SK-N-SH (cell line): ENCODE data around the gene MREG. TPM values are rescaled to one million over a fixed set of nuclear protein-coding genes. Genes with fewer than 3 reads are reported as not detected.

Source experiments
- CTCF ChIA-PET: fragments of 300-600, 350-600 bp; formaldehyde crosslinking; extraction: SDS; loops from one replicate; lab custom pipeline; 2021; lab: Yijun Ruan, JAX
- POLR2A ChIA-PET: fragments of 350-600 bp; sonication (Branson Sonifier 250); formaldehyde crosslinking; extraction: SDS; loops from one replicate; lab custom pipeline; 2020; ENCODE audit warnings: antibody characterized with exemption, inconsistent platforms; lab: Yijun Ruan, JAX
- DNase-seq: peaks from one replicate; pipeline ENCODE4 v3.0.0; 2012
- H2AFZ ChIP-seq: fragments of 200-600 bp; sonication (generic); 2 replicates; pipeline ENCODE4 v1.8.1; 2016; ENCODE audit warnings: antibody characterized with exemption, mild to moderate bottlenecking, low read depth
- H3F3A ChIP-seq: fragments of 200-600 bp; sonication (generic); replicated peaks from 2 replicates; pipeline ENCODE3; 2016; ENCODE audit warnings: antibody characterized with exemption, mild to moderate bottlenecking; ENCODE audit not compliant: insufficient read depth
- H3K27ac ChIP-seq, 2 experiments: fragments of 200-500 bp in 1 of 2; fragments of 200-600 bp in 1 of 2; sonication (Bioruptor generic) in 1 of 2; sonication (generic), shearing (Covaris generic) in 1 of 2; 2 replicates each; pipeline versions ENCODE4 v1.5.1 to v1.6.1; 2014 to 2016; ENCODE audit warnings: low read depth in 2 of 2, inconsistent platforms in 1 of 2, low read length in 1 of 2, mild to moderate bottlenecking in 1 of 2, mixed read lengths in 1 of 2
- H3K27me3 ChIP-seq: fragments of 200-600 bp; sonication (generic), shearing (Covaris generic); 2 replicates; pipeline ENCODE4 v1.6.1; 2016; ENCODE audit warnings: mixed run types; ENCODE audit not compliant: insufficient read depth
- H3K36me3 ChIP-seq, 2 experiments: fragments of 200-500 bp in 1 of 2; fragments of 200-600 bp in 1 of 2; sonication (Bioruptor generic) in 1 of 2; sonication (generic) in 1 of 2; replicated peaks in 1 of 2; 2 replicates each; pipeline versions ENCODE3 to v1.5.1; 2014 to 2016; ENCODE audit warnings: low read length in 1 of 2, mild to moderate bottlenecking in 1 of 2; ENCODE audit not compliant: insufficient read depth in 2 of 2, control insufficient read depth in 1 of 2
- H3K4me1 ChIP-seq, 2 experiments: fragments of 200-500 bp in 1 of 2; fragments of 200-600 bp in 1 of 2; sonication (Bioruptor generic) in 1 of 2; sonication (generic), shearing (Covaris generic) in 1 of 2; 2 replicates each; pipeline versions ENCODE4 v1.5.1 to v1.6.1; 2014 to 2016; ENCODE audit warnings: low read depth in 1 of 2, low read length in 1 of 2, mixed run types in 1 of 2; ENCODE audit not compliant: insufficient read depth in 2 of 2, control insufficient read depth in 1 of 2
- H3K4me2 ChIP-seq: fragments of 200-600 bp; sonication (generic), shearing (Covaris generic); 2 replicates; pipeline ENCODE4 v1.6.1; 2017; ENCODE audit warnings: mixed run types
- H3K4me3 ChIP-seq, 2 experiments: fragments of 200-500 bp in 1 of 2; fragments of 200-600 bp in 1 of 2; sonication (Bioruptor generic) in 1 of 2; sonication (generic), shearing (Covaris generic) in 1 of 2; 2 replicates each; pipeline versions ENCODE4 v1.5.1 to v1.8.1; 2014 to 2016; ENCODE audit warnings: low read depth in 2 of 2, inconsistent platforms in 1 of 2, low read length in 1 of 2, mild to moderate bottlenecking in 1 of 2, mixed read lengths in 1 of 2, moderate library complexity in 1 of 2
- H3K79me2 ChIP-seq: fragments of 200-600 bp; sonication (generic); 2 replicates; pipeline ENCODE4 v1.8.1; 2017; ENCODE audit warnings: mild to moderate bottlenecking; ENCODE audit not compliant: insufficient read depth
- H3K9ac ChIP-seq: fragments of 200-600 bp; sonication (generic); 2 replicates; pipeline ENCODE4 v1.6.1; 2017; ENCODE audit warnings: mixed run types
- H3K9me2 ChIP-seq: fragments of 200-600 bp; sonication (generic); 2 replicates; pipeline ENCODE4 v1.6.1; 2017; ENCODE audit warnings: mixed run types
- H3K9me3 ChIP-seq: fragments of 200-600 bp; sonication (generic); 2 replicates; pipeline ENCODE4 v1.6.1; 2017; ENCODE audit warnings: mixed run types, mild to moderate bottlenecking, moderate library complexity
- H4K20me1 ChIP-seq: fragments of 200-600 bp; sonication (generic); 2 replicates; pipeline ENCODE4 v1.6.1; 2017; ENCODE audit warnings: mild to moderate bottlenecking, mixed run types; ENCODE audit not compliant: insufficient read depth
- CTCF ChIP-seq: fragments of 200-600 bp; sonication (generic); IDR thresholded peaks from 2 replicates; pipeline ENCODE4 v1.6.1; 2017; ENCODE audit warnings: antibody characterized with exemption, mild to moderate bottlenecking, moderate library complexity
- ELF1 ChIP-seq: IDR thresholded peaks from 2 replicates; pipeline ENCODE4 v1.4.0; 2012
- EP300 ChIP-seq, 2 experiments: IDR thresholded peaks; 2 replicates each; pipeline versions ENCODE4 v1.4.0 to v1.6.1; 2012; ENCODE audit warnings: borderline replicate concordance in 1 of 2, low read depth in 1 of 2, low read length in 1 of 2
- EZH2phosphoT487 ChIP-seq: fragments of 200-600 bp; sonication (generic); IDR thresholded peaks from 2 replicates; pipeline ENCODE4 v1.6.1; 2017; ENCODE audit warnings: low read depth, mixed run types, mild to moderate bottlenecking, antibody characterized with exemption, moderate library complexity, borderline replicate concordance
- FOSL2 ChIP-seq: IDR thresholded peaks from 2 replicates; pipeline ENCODE4 v1.4.0; 2012; ENCODE audit warnings: low read depth, mild to moderate bottlenecking, moderate library complexity, borderline replicate concordance
- FOXJ3 ChIP-seq: sonication (generic); formaldehyde crosslinking; IDR thresholded peaks from 2 replicates; pipeline ENCODE4 v1.5.1; 2020; ENCODE audit warnings: mild to moderate bottlenecking, missing genetic modification reagents
- FOXM1 ChIP-seq: IDR thresholded peaks from 2 replicates; pipeline ENCODE4 v1.4.0; 2012; ENCODE audit warnings: low read depth, mild to moderate bottlenecking
- GABPA ChIP-seq: IDR thresholded peaks from 2 replicates; pipeline ENCODE4 v1.4.0; 2012; ENCODE audit warnings: low read depth, mild to moderate bottlenecking
- MAX ChIP-seq: IDR thresholded peaks from 2 replicates; pipeline ENCODE4 v1.4.0; 2012; ENCODE audit warnings: low read depth
- MXI1 ChIP-seq: IDR thresholded peaks from 2 replicates; pipeline ENCODE4 v1.6.1; 2012; ENCODE audit warnings: mild to moderate bottlenecking, low read depth, low read length, improper control_type of control experiment
- NFIC ChIP-seq: IDR thresholded peaks from 2 replicates; pipeline ENCODE4 v1.4.0; 2012; ENCODE audit warnings: borderline replicate concordance
- POLR2AphosphoS5 ChIP-seq: IDR thresholded peaks from 2 replicates; pipeline ENCODE4 v1.6.1; 2012; ENCODE audit warnings: low read depth, low read length
- RCOR1 ChIP-seq: fragments of 150-350 bp; IDR thresholded peaks from 2 replicates; pipeline ENCODE4 v1.6.1; 2017; ENCODE audit warnings: antibody characterized with exemption, low read length
- SMC3 ChIP-seq: IDR thresholded peaks from 2 replicates; pipeline ENCODE4 v1.6.1; 2012; ENCODE audit warnings: low read depth, low read length, improper control_type of control experiment
- TCF12 ChIP-seq: IDR thresholded peaks from 2 replicates; pipeline ENCODE4 v1.4.0; 2012
- TEAD4 ChIP-seq: IDR thresholded peaks from 2 replicates; pipeline ENCODE4 v1.4.0; 2012; ENCODE audit warnings: mild to moderate bottlenecking, borderline replicate concordance; ENCODE audit not compliant: insufficient read depth
- YY1 ChIP-seq: IDR thresholded peaks from 2 replicates; pipeline ENCODE4 v1.4.0; 2012; ENCODE audit warnings: low read depth, mild to moderate bottlenecking
- WGBS: methylation state at CpG from one replicate; pipeline ENCODE4 v1.1.6; 2017; ENCODE audit warnings: low lambda C conversion rate; 5-methylcytosine and 5-hydroxymethylcytosine counted together
- polyA plus RNA-seq, 3 experiments: library from polyadenylated mRNA; depleted of rRNA; stranded (reverse); fragments of >200 nt; gene quantifications; 2 replicates each; pipeline ENCODE4 v1.2.3, GENCODE V29; 2012

MREG gene
- polyA plus RNA-seq, 1 of the 3 experiments (the other 2 are of a cell fraction) = 2.5 TPM

GRCh38 chr2:215965532-215966165 lies 47.7 kb downstream of the MREG start:
- Histone ChIP-seq H3K9me2 (no peaks in the 10 kb centered on the region), H4K20me1 (no peaks in the 10 kb centered on the region), H3K4me1 (peaks cover 0 to 10% of the 10 kb centered on the region in 2 experiments; a peak in 3 of 4 replicates), H3K27ac (no peak overlapping the region), H3K79me2 (no peaks in the 10 kb centered on the region), H2AFZ (no peak overlapping the region), H3K36me3 (no peaks in the 10 kb centered on the region), H3K4me3 (no peak overlapping the region), H3F3A (no peaks in the 10 kb centered on the region), H3K27me3 (no peaks in the 10 kb centered on the region), H3K9ac (no peak overlapping the region), H3K9me3 (no peaks in the 10 kb centered on the region), H3K4me2 (no peak overlapping the region)
- no peak for DNase-seq
- CTCF ChIA-PET = interaction anchor here (0.6 to 1.5 kb wide), 7 partner anchors 15 to 1662 kb away, joined by 3 to 4 read pairs (median 3); partner anchors contain the start of gene MREG
- TF ChIP-seq EP300 (IDR thresholded peaks at IDR 0.05; ENCODE audit: borderline replicate concordance in 1 of 2, low read depth in 1 of 2, low read length in 1 of 2) (no peak), YY1 (no peak), NFIC (no peak), ELF1 (no peak), FOSL2 (no peak), EZH2phosphoT487 (no peak), TEAD4 (no peak), FOXM1 (no peak), MAX (no peak), SMC3 (no peak), GABPA (no peak), TCF12 (no peak), RCOR1 (no peak), POLR2AphosphoS5 (no peak), MXI1 (no peak), CTCF (no peak)
- WGBS = 85% methylated on average over 1 of the region's 1 CpG
- POLR2A ChIA-PET = no interaction called here

- no peaks in the 10 kb centered on the region for H3F3A ChIP-seq
- H3K9ac ChIP-seq = no peak overlapping the region
- H3K9me2 ChIP-seq = no peaks in the 10 kb centered on the region
- no peak overlapping the region for H3K4me3 ChIP-seq
- H3K4me2 ChIP-seq = no peak overlapping the region
- TF ChIP-seq POLR2AphosphoS5 (no peak), FOXJ3 (no peak), FOXM1 (no peak)
- H3K79me2 ChIP-seq = no peaks in the 10 kb centered on the region
- H2AFZ ChIP-seq = no peak overlapping the region
- H4K20me1 ChIP-seq = no peaks in the 10 kb centered on the region
- H3K36me3 ChIP-seq = no peaks in the 10 kb centered on the region
- no peak for DNase-seq
- ChIA-PET CTCF (no interaction called here), POLR2A (no interaction called here)
- no peak overlapping the region for H3K27ac ChIP-seq
- 67% methylated on average over 5 of the region's 5 CpGs for WGBS
- H3K4me1 ChIP-seq = peaks cover 0 to 3% of the 10 kb centered on the region in 2 experiments; a peak in 2 of 4 replicates
- H3K9me3 ChIP-seq = no peaks in the 10 kb centered on the region
- H3K27me3 ChIP-seq = no peaks in the 10 kb centered on the region
These were observed 51.4 kb downstream of the MREG start for GRCh38 chr2:215961981-215962380.
